Left lung (tissue), 10 donors: ENCODE measurements around the gene GALNT16. TPM values are rescaled to one million over a fixed set of nuclear protein-coding genes. Genes with fewer than 3 reads are reported as not detected.

ENCODE experiments used
- ATAC-seq: fragments of 200-7000 bp; cut with Tn5 transposase; one replicate; pipeline ENCODE4 v1.9.1; 2020; ENCODE audit warnings: moderate library complexity
- DNase-seq, 4 donors: peaks; one replicate each; pipeline ENCODE4 v3.0.0-alpha.2; 2013 to 2020
- H3K27ac ChIP-seq, 2 donors: fragments of 200-600 bp; sonication (generic) in 1 of 2; one replicate each; pipeline versions ENCODE4 v1.5.0 to v1.8.0; 2020 to 2021
- H3K27me3 ChIP-seq, 2 donors: fragments of 200-600 bp; sonication (generic) in 1 of 2; one replicate each; pipeline versions ENCODE4 v1.5.0 to v1.8.0; 2020 to 2021
- H3K36me3 ChIP-seq, 2 donors: fragments of 200-600 bp; sonication (generic) in 1 of 2; one replicate each; pipeline versions ENCODE4 v1.5.0 to v1.8.0; 2020 to 2021
- H3K4me1 ChIP-seq, 2 donors: fragments of 200-600 bp; one replicate each; pipeline ENCODE4 v1.8.0; 2021
- H3K4me3 ChIP-seq, 2 donors: fragments of 200-600 bp; sonication (generic) in 1 of 2; one replicate each; pipeline versions ENCODE4 v1.5.0 to v1.8.0; 2020 to 2021; ENCODE audit warnings: mild to moderate bottlenecking in 1 of 2
- H3K9me3 ChIP-seq, 2 donors: fragments of 200-600 bp; sonication (generic) in 1 of 2; one replicate each; pipeline versions ENCODE4 v1.5.0 to v1.8.0; 2020 to 2021
- intact Hi-C, 2 donors: fragments of 100-400 bp; cut with DNase I; formaldehyde crosslinking; loops; one replicate each; pipeline versions ENCODE4 v1.11.2 to v1.14.2; 2022
- polyA plus RNA-seq, 6 donors: library from polyadenylated mRNA; unstranded; fragments of 120-200 nt; gene quantifications; one replicate each; pipeline ENCODE4 v1.2.1, GENCODE V29; 2013; ENCODE audit not compliant: insufficient read length in 6 of 6
- total RNA-seq, 2 donors: library from RNA; stranded (reverse); fragmentation: NEBNext Ultra II Directional; extraction: Animal tissue kit (Norgen Biotek cat#: 25700); gene quantifications; one replicate each; pipeline ENCODE4 v1.2.1, GENCODE V29; 2021
- TF ChIP-seq, protein P1 (sequence below), 2 donors: fragments of 200-600 bp; sonication (generic) in 1 of 2; IDR thresholded peaks; one replicate each; pipeline versions ENCODE4 v1.5.0 to v1.8.0; 2021; ENCODE audit warnings: antibody characterized with exemption in 2 of 2
- donor health status: DM: no; HTN: yes; CAD: no.
- donor health status: DM: no; HTN: no; CAD: no.

Gene GALNT16
- total and polyA plus RNA-seq, 8 donors, result 2.4 to 5.0 (median 3.7) TPM

DNA sequence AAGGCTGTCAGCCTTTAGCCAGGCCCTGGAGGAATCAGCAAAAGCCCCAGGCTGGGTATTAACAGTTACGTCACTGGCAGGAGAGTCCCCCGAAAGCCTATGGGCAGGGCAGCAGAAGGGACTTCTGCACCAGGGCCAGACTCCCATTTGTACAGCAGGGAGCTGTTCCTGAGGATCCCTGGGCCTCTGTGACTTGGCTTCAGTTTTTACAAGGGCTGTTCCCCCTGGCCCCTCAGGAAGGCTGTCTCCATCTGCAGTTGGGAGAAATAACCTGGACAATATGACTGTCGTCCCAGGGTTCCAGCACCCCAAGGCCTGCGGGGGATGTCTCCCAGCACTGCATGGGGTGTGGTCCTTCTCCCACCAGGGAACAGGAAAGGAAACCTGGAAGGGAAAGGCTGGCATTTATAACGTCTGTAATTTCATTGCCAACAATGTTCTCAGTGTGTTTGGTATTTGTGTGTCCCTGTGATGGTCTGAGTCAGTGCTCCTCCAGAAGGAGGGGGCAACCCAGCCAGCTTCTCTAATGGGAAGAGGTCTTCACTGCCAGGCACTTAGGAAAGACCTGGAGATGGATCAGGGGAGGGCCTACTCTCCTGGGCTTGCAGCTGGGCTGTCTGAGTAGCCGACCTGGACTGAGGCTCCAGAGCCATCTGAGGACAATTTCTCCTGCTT lies 95.8 kb downstream of the GALNT16 start:
- Histone ChIP-seq H3K4me1 (no peaks in the 10 kb centered on the region), H3K27ac (no peak overlapping the region), H3K9me3 (no peaks in the 10 kb centered on the region), H3K4me3 (no peak overlapping the region), H3K36me3 (no peaks in the 10 kb centered on the region), H3K27me3 (no peaks in the 10 kb centered on the region)
- intact Hi-C loops, result no loop called here
- ATAC-seq, result peak; percentile 24
- no peak for DNase-seq
- TF ChIP-seq, protein P1, sequence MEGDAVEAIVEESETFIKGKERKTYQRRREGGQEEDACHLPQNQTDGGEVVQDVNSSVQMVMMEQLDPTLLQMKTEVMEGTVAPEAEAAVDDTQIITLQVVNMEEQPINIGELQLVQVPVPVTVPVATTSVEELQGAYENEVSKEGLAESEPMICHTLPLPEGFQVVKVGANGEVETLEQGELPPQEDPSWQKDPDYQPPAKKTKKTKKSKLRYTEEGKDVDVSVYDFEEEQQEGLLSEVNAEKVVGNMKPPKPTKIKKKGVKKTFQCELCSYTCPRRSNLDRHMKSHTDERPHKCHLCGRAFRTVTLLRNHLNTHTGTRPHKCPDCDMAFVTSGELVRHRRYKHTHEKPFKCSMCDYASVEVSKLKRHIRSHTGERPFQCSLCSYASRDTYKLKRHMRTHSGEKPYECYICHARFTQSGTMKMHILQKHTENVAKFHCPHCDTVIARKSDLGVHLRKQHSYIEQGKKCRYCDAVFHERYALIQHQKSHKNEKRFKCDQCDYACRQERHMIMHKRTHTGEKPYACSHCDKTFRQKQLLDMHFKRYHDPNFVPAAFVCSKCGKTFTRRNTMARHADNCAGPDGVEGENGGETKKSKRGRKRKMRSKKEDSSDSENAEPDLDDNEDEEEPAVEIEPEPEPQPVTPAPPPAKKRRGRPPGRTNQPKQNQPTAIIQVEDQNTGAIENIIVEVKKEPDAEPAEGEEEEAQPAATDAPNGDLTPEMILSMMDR (IDR thresholded peaks at IDR 0.05), result no peak

DNA sequence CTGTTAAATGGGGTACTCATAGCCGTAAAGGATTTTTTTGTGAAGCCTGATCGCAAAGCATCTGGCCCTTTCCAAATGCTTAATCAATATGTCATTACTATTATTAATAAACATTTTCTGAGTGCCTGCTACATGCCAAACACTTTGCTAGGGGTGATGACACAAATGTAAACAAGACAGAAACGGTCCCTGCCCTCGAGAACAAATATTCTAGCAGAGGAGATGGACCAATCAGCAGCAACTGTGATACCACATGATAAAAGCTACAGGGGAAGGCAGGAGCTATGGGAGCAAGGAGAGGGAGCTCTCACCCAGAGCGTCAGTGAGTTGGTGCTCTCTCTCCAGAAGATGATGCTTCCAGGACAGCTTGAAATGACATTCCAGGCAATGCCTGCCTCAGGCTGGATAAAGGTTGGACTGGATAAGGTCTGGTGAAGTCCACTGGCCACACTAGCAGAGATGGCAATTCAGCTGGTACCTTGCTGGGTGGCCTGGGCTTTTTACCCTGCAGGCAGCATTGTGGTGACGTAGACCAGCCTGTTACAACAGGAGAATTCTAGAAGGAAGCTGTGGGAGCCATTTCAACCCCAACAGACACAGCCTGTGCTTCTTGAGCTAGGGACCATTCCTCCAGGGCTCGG lies 97.1 kb downstream of the GALNT16 start:
- no peak for DNase-seq

DNA sequence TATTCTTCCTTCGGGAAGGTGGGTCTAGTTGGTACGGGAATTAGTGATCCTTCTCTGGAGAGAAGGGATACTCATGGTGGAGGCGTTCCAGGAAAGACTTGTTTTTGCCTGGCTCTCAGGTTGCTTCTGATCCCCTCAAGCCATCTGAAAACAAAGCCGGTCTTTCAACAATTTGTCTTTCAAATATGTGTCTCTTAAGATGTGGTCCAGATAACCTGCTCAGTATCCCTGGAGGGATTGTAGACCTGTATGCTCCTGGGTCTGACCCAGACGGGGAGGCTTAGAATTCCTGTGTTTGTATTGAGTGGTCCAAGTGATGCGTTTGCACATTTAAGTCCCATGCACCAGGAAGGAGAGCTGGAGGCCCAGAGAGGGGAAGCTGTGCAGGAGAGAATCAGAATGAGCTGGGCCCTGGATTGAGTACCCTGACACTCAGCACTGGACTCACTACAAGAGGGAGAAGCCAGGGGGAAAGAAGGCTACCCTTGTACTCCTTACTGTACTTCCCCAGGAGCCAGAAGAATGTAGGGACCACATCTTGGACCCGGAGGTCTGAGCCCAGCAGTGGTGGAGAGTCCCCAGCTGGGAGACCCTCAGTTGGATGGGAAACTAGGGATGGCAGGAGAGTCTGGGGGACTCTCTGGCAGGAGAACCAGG lies 97.7 kb downstream of the GALNT16 start:
- Histone ChIP-seq H3K27me3 (no peaks in the 10 kb centered on the region), H3K36me3 (no peaks in the 10 kb centered on the region), H3K9me3 (no peaks in the 10 kb centered on the region), H3K27ac (no peak overlapping the region), H3K4me3 (no peak overlapping the region), H3K4me1 (no peaks in the 10 kb centered on the region)
- TF ChIP-seq, protein P1 (IDR thresholded peaks at IDR 0.05), result no peak
- ATAC-seq (no peak), DNase-seq (no peak)
- intact Hi-C loops, result no loop called here

More for the DNA sequence above, 97.1 kb downstream of the GALNT16 start:
- H3K27me3 ChIP-seq, result no peaks in the 10 kb centered on the region
- H3K4me3 ChIP-seq, result no peak overlapping the region
- H3K36me3 ChIP-seq, result no peaks in the 10 kb centered on the region
- TF ChIP-seq, protein P1 (IDR thresholded peaks at IDR 0.05), result no peak
- H3K9me3 ChIP-seq, result no peaks in the 10 kb centered on the region
- no peak for ATAC-seq
- H3K4me1 ChIP-seq, result no peaks in the 10 kb centered on the region
- H3K27ac ChIP-seq, result no peak overlapping the region
- intact Hi-C loops, result no loop called here

DNA sequence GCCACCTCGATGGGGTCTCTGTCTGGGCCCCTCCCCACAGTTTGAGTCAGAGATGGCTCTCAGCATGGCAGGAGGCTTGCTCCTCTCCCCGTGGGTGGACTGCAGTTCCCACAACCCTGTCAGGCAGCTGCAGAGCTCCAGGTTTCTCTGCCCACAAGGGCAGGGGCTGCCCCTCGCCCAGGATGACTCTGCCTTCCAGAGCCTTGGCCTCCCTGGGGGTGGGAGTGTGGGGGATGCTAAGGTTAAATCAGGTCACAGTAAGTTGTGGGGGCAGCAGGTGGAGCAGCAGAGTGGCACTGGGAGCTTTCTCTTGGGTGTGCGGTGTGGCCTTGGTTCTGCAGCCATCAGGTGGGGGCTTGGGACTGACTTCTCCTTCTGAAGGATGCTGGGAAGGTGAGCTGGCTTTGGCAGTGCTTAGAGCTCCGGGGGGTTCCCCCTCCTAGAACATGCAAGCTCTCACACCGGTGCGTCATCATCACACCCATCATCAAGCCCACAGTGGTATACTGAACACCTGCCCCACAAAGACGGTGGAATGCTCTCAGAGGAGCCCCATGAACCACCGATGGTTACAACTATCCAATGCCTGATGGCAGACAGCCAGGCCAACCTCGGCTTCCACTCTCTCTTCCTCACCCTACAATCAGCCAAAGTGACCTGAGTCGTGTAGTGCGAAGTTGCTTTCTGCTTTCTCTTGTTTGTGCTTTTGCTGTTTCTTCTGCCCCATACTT lies 98.4 kb downstream of the GALNT16 start:
- no peak overlapping the region for H3K4me3 ChIP-seq
- H3K36me3 ChIP-seq, result no peaks in the 10 kb centered on the region
- intact Hi-C loops, result no loop called here
- ATAC-seq (no peak), DNase-seq (no peak)
- no peaks in the 10 kb centered on the region for H3K4me1 ChIP-seq
- H3K27ac ChIP-seq, result no peak overlapping the region
- H3K27me3 ChIP-seq, result no peaks in the 10 kb centered on the region
- H3K9me3 ChIP-seq, result no peaks in the 10 kb centered on the region
- TF ChIP-seq, protein P1 (IDR thresholded peaks at IDR 0.05), result no peak

DNA sequence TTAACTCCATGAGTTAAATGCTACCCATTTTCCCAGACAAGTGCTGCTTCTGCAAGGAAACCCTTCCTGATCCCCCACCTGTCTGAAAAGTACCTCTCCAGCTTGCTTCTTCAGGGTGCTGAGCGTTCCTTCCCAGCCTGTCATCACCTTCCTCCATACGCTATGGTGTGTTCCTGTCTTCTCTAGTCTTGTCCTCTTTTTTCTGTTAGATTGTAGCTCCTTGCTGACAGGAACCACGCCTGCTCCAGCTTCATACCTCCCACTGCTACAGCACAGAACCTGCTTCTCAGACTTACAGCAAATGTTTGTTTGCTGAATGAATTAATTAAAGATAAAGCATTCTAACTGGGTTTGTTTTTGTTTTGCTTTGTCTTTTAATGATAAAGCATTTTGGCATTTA lies 99.0 kb downstream of the GALNT16 start:
- TF ChIP-seq, protein P1 (IDR thresholded peaks at IDR 0.05), result no peak
- ATAC-seq (no peak), DNase-seq (no peak)
- Histone ChIP-seq H3K27ac (no peak overlapping the region), H3K4me1 (no peaks in the 10 kb centered on the region), H3K36me3 (no peaks in the 10 kb centered on the region), H3K9me3 (no peaks in the 10 kb centered on the region), H3K27me3 (no peaks in the 10 kb centered on the region), H3K4me3 (no peak overlapping the region)
- intact Hi-C loops, result no loop called here
